DMS79 (cell line): ENCODE measurements around the gene ZBTB45.
"Not testable (repeated sequence)": the region's sequence is repeated elsewhere in the genome, so short reads cannot be mapped to it uniquely, and the experiment has no call there.

Experiments
- DNase-seq: peaks from one replicate; lab custom pipeline; 2025; lab: John Stamatoyannopoulos, UW

ZBTB45 gene

GRCh38 chr19:58554494-58555368 lies 35.1 kb upstream of the ZBTB45 start, which contains the start of gene CHMP2A:
Gene CHMP2A (minus strand): TSS chr19:58555105. CDS start chr19:58554212, 893 bp downstream.
- DNase-seq = no peak

GRCh38 chr19:58553799-58554493 lies 34.3 kb upstream of the ZBTB45 start:
- DNase-seq = no peak

GRCh38 chr19:58552655-58553054 lies 33.0 kb upstream of the ZBTB45 start:
- DNase-seq = no peak

- no peak for DNase-seq
Observed at GRCh38 chr19:58551577-58552471, 32.2 kb upstream of the ZBTB45 start.

- no peak for DNase-seq
Observed at GRCh38 chr19:58551123-58551497, 31.5 kb upstream of the ZBTB45 start.

- no peak for DNase-seq
Observed at GRCh38 chr19:58550362-58551122, 30.9 kb upstream of the ZBTB45 start.

- no peak for DNase-seq
Observed at GRCh38 chr19:58549664-58550361, 30.2 kb upstream of the ZBTB45 start.

GRCh38 chr19:58548859-58549663 lies 29.5 kb upstream of the ZBTB45 start:
- no peak for DNase-seq

- no peak for DNase-seq
Observed at GRCh38 chr19:58547323-58548312, 28.0 kb upstream of the ZBTB45 start.

GRCh38 chr19:58546019-58546530 lies 26.5 kb upstream of the ZBTB45 start:
- DNase-seq = no peak

GRCh38 chr19:58545286-58546018 lies 25.8 kb upstream of the ZBTB45 start:
- no peak for DNase-seq

GRCh38 chr19:58544591-58545285 lies 25.1 kb upstream of the ZBTB45 start:
- no peak for DNase-seq

- no peak for DNase-seq
Observed at GRCh38 chr19:58543826-58544590, 24.4 kb upstream of the ZBTB45 start, which contains the start of gene TRIM28. Gene TRIM28 (plus strand): TSS chr19:58544064. CDS start chr19:58544758, 694 bp downstream.

GRCh38 chr19:58542641-58543372 lies 23.2 kb upstream of the ZBTB45 start:
- not testable (repeated sequence) for DNase-seq

- DNase-seq = not testable (repeated sequence)
Observed at GRCh38 chr19:58539169-58539559, 19.6 kb upstream of the ZBTB45 start.
